Skin epidermis (tissue), 12 donors: ENCODE data around the gene OR51B6.
"Not testable (repeated sequence)": the region's sequence is repeated elsewhere in the genome, so short reads cannot be mapped to it uniquely, and the experiment has no call there.

Source experiments
- H3K27ac ChIP-seq, 21 experiments: fragments of 200-600 bp; sonication (generic) in 11 of 21; one replicate each; pipeline ENCODE4 v1.5.0; 2020; ENCODE audit warnings: mild to moderate bottlenecking in 3 of 21, inconsistent platforms in 2 of 21, moderate library complexity in 2 of 21
- H3K4me3 ChIP-seq, 7 experiments: fragments of 200-600 bp; sonication (generic) in 2 of 7; one replicate each; pipeline ENCODE4 v1.5.0; 2020; ENCODE audit warnings: inconsistent platforms in 2 of 7, mild to moderate bottlenecking in 2 of 7, moderate library complexity in 1 of 7

Gene OR51B6

DNA sequence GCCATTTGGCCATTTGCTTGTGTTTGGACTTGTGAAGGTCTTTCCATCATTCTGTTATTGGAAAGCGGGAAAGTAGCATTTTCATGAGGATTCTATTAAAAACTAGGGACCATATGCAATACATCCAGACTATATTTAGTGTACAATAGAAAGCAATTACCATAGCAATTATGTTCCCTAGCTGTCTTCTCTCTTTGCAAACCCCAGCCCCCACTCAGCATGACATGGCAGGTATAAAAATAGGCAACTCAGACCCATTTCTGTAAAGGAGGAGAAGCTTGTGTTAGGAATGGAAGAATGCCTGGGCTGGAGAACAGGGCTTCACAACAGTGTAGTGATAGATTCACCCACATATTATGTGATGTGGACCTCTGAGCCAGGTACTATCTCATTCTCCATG lies 12.4 kb downstream of the OR51B6 start:
- H3K27ac ChIP-seq = no peak overlapping the region
- H3K4me3 ChIP-seq = no peak overlapping the region

DNA sequence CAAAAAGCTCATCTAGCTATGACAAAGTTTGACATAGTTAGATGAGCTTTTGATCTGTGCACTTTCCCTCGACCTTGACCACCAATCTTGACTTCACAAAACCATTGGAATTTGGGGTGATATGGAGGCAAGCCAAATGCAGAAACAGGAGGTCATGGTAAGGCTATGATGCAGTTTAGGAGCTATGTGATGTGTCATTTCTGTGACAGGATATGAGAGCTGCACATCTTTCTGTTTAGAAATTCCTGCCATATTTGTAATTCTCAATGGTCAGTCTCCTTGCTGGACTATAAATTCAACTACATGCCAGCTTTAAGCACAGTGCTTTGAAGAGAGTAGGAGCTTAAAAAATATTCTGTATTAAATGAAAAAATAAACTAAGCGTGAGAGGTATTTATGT lies 12.9 kb downstream of the OR51B6 start:
- no peak overlapping the region for H3K27ac ChIP-seq
- H3K4me3 ChIP-seq = no peak overlapping the region

- not testable (repeated sequence) for H3K4me3 ChIP-seq
Observed at GRCh38 chr11:5366365-5366764, 15.1 kb downstream of the OR51B6 start.

GRCh38 chr11:5366856-5367255 lies 15.5 kb downstream of the OR51B6 start:
- no peak overlapping the region for H3K4me3 ChIP-seq
- H3K27ac ChIP-seq = no peak overlapping the region

More at GRCh38 chr11:5366365-5366764, 15.1 kb downstream of the OR51B6 start:
- not testable (repeated sequence) for H3K27ac ChIP-seq

- Histone ChIP-seq H3K4me3 (no peak overlapping the region), H3K27ac (no peak overlapping the region)
Observed at GRCh38 chr11:5367448-5368074, 16.3 kb downstream of the OR51B6 start.

DNA sequence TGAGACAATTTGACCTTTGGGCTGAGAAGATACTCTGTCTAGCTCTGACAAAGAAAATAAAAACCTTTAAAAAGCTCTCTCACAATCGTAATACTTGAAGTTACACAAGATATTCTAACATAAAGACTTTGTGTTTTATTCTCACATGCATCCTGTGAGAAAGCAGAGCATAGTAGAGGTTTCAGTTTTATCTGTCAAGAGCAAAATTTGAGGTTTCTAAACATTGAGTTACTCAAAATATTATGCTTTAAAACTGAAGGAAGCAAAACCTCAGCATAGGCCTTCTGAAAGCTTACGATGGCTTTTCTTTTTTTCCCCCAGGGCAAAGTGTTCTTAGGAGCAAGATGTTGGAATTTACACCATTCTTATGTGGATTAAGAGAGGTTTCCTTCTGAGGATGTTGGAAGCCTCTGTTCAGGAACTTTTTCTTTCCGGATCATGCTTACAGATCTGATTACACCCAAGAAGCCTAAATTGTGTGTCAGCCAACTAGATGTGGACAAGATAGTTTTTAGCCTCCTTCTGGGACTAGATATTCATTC lies 17.3 kb downstream of the OR51B6 start:
- Histone ChIP-seq H3K27ac (no peak overlapping the region), H3K4me3 (no peak overlapping the region)

DNA sequence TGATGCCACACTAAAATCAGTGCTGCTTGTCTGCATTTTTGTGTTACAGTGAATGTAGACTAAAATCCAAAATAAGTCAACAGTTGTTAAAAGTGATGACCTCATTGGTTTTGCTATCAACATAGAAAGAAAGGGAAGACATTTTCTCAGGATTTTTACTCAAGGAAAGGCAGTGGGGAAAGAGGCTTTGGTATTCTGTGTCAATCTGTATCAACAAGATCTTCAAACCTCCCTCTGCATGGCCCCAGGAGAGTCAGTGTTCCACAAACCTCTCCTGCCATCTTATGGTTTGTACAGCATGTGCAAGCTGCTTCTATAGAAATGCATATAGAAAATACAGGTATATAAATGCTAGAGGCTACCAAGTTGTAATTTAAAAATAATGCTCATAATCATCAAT lies 18.5 kb downstream of the OR51B6 start:
- no peak overlapping the region for H3K4me3 ChIP-seq
- no peak overlapping the region for H3K27ac ChIP-seq

GRCh38 chr11:5380740-5381342 lies 29.5 kb downstream of the OR51B6 start:
- no peak overlapping the region for H3K4me3 ChIP-seq
- H3K27ac ChIP-seq = no peak overlapping the region

GRCh38 chr11:5383576-5383975 lies 32.3 kb downstream of the OR51B6 start, which contains the start of gene OR51M1:
Gene OR51M1, plus strand, starts transcription at chr11:5383812. Its CDS starts 5,587 bp downstream, at chr11:5389399.
- no peak within 1 kb of the TSS for H3K27ac ChIP-seq
- H3K4me3 ChIP-seq = no peak within 1 kb of the TSS

GRCh38 chr11:5384335-5384734 lies 33.0 kb downstream of the OR51B6 start:
- H3K27ac ChIP-seq = no peak overlapping the region

DNA sequence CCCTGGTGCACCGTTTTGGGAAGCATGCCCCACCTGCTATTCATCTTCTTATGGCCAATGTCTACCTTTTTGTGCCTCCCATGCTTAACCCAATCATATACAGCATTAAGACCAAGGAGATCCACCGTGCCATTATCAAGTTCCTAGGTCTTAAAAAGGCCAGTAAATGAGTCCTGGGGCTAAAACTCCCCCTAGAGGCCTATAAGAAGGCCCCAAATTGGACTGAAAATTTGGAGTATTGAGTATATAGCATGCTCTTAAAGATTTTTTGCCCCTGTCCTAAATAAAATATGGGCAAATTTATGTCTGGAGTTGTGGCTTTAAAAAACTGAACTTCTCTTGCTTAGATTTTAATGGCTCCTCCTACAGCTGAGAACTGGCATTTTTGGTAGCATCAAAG lies 38.9 kb downstream of the OR51B6 start:
- H3K4me3 ChIP-seq = no peak overlapping the region
- no peak overlapping the region for H3K27ac ChIP-seq

More at GRCh38 chr11:5384335-5384734, 33.0 kb downstream of the OR51B6 start:
- no peak overlapping the region for H3K4me3 ChIP-seq

GRCh38 chr11:5394091-5394490 lies 42.8 kb downstream of the OR51B6 start:
- Histone ChIP-seq H3K4me3 (no peak overlapping the region), H3K27ac (no peak overlapping the region)

- no peak overlapping the region for H3K4me3 ChIP-seq
- no peak overlapping the region for H3K27ac ChIP-seq
Observed at GRCh38 chr11:5398936-5399335, 47.6 kb downstream of the OR51B6 start.
